ENCODE measurements around the gene NOC3L. TPM values are rescaled to one million over a fixed set of nuclear protein-coding genes. Genes with fewer than 3 reads are reported as not detected.

Gene NOC3L
- total and polyA plus RNA-seq, 9 of the 15 experiments (the other 6 are each of a cell fraction or from before 2014, with no cell fraction given) = 23.8 to 57.6 (median 32.6) TPM

DNA sequence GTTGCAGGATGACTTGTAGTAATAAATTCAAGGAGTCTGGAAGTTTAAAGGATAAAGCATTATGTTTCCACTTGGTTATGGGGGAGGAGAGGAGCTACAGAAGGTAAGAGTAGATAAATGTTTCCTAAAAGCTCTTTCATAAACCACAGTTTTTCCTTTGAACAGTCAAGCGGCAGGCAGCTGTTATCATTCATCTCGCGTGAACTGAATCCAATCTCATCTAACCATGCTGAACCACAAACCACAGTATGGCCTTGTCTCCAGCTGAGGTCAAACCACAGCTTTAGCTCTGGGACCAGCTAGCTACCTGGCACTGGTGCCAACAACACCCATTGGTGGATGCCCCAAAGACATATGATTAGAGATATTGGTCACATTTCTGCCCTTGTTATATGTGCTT is 63.3 kb downstream of the NOC3L start (continued):
- TF ChIP-seq, protein P1, sequence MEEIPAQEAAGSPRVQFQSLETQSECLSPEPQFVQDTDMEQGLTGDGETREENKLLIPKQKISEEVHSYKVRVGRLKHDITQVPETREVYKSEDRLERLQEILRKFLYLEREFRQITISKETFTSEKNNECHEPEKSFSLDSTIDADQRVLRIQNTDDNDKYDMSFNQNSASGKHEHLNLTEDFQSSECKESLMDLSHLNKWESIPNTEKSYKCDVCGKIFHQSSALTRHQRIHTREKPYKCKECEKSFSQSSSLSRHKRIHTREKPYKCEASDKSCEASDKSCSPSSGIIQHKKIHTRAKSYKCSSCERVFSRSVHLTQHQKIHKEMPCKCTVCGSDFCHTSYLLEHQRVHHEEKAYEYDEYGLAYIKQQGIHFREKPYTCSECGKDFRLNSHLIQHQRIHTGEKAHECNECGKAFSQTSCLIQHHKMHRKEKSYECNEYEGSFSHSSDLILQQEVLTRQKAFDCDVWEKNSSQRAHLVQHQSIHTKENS (CRISPR knock-in tag; IDR thresholded peaks at IDR 0.05) = no peak
- TF ChIP-seq CBFB (CRISPR knock-in tag; IDR thresholded peaks at IDR 0.05) (peak; percentile 100), MTA2 (IDR thresholded peaks at IDR 0.05; ENCODE audit: low read depth) (peak; percentile 95), GATAD2B (IDR thresholded peaks at IDR 0.05; ENCODE audit: borderline replicate concordance) (no peak), ZNF830 (CRISPR knock-in tag; IDR thresholded peaks at IDR 0.05) (no peak), EP400 (IDR thresholded peaks at IDR 0.05) (no peak), FIP1L1 (IDR thresholded peaks at IDR 0.05; ENCODE audit: low read depth, low read length, poor library complexity, severe bottlenecking) (no peak), TAF15 (IDR thresholded peaks at IDR 0.05; ENCODE audit: low read depth, low read length) (no peak), ZZZ3 (IDR thresholded peaks at IDR 0.05) (no peak), ZNF75A (CRISPR knock-in tag; IDR thresholded peaks at IDR 0.05) (no peak), ZNF121 (CRISPR knock-in tag; conservative IDR thresholded peaks at IDR 0.05) (no peak), HLTF (IDR thresholded peaks at IDR 0.05) (no peak), SRF (CRISPR knock-in tag; IDR thresholded peaks at IDR 0.05) (no peak), BRD9 (IDR thresholded peaks at IDR 0.05; ENCODE audit: low read depth, partially characterized antibody) (no peak), TFAM (CRISPR knock-in tag; conservative IDR thresholded peaks at IDR 0.05) (no peak), ZNF23 (CRISPR knock-in tag; IDR thresholded peaks at IDR 0.05) (no peak)
- TF ChIP-seq, protein P2, sequence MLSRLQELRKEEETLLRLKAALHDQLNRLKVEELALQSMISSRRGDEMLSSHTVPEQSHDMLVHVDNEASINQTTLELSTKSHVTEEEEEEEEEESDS (CRISPR knock-in tag; IDR thresholded peaks at IDR 0.05) = no peak
- TF ChIP-seq, protein P3, sequence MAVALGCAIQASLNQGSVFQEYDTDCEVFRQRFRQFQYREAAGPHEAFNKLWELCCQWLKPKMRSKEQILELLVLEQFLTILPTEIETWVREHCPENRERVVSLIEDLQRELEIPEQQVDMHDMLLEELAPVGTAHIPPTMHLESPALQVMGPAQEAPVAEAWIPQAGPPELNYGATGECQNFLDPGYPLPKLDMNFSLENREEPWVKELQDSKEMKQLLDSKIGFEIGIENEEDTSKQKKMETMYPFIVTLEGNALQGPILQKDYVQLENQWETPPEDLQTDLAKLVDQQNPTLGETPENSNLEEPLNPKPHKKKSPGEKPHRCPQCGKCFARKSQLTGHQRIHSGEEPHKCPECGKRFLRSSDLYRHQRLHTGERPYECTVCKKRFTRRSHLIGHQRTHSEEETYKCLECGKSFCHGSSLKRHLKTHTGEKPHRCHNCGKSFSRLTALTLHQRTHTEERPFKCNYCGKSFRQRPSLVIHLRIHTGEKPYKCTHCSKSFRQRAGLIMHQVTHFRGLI (CRISPR knock-in tag; IDR thresholded peaks at IDR 0.05) = no peak
- TF ChIP-seq, protein P4, sequence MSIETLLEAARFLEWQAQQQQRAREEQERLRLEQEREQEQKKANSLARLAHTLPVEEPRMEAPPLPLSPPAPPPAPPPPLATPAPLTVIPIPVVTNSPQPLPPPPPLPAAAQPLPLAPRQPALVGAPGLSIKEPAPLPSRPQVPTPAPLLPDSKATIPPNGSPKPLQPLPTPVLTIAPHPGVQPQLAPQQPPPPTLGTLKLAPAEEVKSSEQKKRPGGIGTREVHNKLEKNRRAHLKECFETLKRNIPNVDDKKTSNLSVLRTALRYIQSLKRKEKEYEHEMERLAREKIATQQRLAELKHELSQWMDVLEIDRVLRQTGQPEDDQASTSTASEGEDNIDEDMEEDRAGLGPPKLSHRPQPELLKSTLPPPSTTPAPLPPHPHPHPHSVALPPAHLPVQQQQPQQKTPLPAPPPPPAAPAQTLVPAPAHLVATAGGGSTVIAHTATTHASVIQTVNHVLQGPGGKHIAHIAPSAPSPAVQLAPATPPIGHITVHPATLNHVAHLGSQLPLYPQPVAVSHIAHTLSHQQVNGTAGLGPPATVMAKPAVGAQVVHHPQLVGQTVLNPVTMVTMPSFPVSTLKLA (conservative IDR thresholded peaks at IDR 0.05) = peak in 1 of 2 experiments; percentile 55; a peak in 2 of 4 replicates
- TF ChIP-seq, protein P5, sequence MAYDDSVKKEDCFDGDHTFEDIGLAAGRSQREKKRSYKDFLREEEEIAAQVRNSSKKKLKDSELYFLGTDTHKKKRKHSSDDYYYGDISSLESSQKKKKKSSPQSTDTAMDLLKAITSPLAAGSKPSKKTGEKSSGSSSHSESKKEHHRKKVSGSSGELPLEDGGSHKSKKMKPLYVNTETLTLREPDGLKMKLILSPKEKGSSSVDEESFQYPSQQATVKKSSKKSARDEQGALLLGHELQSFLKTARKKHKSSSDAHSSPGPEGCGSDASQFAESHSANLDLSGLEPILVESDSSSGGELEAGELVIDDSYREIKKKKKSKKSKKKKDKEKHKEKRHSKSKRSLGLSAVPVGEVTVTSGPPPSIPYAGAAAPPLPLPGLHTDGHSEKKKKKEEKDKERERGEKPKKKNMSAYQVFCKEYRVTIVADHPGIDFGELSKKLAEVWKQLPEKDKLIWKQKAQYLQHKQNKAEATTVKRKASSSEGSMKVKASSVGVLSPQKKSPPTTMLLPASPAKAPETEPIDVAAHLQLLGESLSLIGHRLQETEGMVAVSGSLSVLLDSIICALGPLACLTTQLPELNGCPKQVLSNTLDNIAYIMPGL (CRISPR knock-in tag; IDR thresholded peaks at IDR 0.05) = no peak
- TF ChIP-seq, protein P6, sequence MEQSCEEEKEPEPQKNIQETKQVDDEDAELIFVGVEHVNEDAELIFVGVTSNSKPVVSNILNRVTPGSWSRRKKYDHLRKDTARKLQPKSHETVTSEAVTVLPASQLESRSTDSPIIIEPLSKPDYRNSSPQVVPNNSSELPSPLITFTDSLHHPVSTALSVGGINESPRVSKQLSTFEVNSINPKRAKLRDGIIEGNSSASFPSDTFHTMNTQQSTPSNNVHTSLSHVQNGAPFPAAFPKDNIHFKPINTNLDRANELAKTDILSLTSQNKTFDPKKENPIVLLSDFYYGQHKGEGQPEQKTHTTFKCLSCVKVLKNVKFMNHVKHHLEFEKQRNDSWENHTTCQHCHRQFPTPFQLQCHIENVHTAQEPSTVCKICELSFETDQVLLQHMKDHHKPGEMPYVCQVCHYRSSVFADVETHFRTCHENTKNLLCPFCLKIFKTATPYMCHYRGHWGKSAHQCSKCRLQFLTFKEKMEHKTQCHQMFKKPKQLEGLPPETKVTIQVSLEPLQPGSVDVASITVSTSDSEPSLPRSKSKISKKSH (CRISPR knock-in tag; IDR thresholded peaks at IDR 0.05) = no peak
